ENCODE data around the gene YTHDF1. TPM values are rescaled to one million over a fixed set of nuclear protein-coding genes. Genes with fewer than 3 reads are reported as not detected.

The YTHDF1 gene
- total and polyA plus RNA-seq, 2 of the 4 experiments (the other 2 are of a cell fraction), result 10.9 to 22.6 TPM

GRCh38 chr20:63171991-63172390 is 43.9 kb downstream of the YTHDF1 start:
- Histone ChIP-seq H3K4me3 (ENCODE audit: insufficient read depth, low read depth, low read length) (no peak overlapping the region), H2AFZ (replicated peaks; ENCODE audit: low read length, poor library complexity) (no peak overlapping the region), H3K14ac (replicated peaks; ENCODE audit: low read depth, low read length) (no peak overlapping the region), H4K20me1 (ENCODE audit: insufficient read depth, low read length) (peaks cover 9% of the 10 kb centered on the region), H2BK5ac (ENCODE audit: low read depth, low read length, poor library complexity, severe bottlenecking) (no peak overlapping the region), H3K36me3 (ENCODE audit: control insufficient read depth, insufficient read depth, low read length) (no peaks in the 10 kb centered on the region), H3K79me1 (ENCODE audit: low read depth in 1 of 2, low read length in 2 of 2) (no peaks in the 10 kb centered on the region), H2BK120ac (ENCODE audit: low read depth, low read length) (no peak overlapping the region), H3K23ac (ENCODE audit: low read depth, low read length) (no peak overlapping the region), H4K91ac (ENCODE audit: insufficient read depth, low read depth, low read length) (no peak overlapping the region), H4K8ac (ENCODE audit: low read depth in 2 of 2, low read length in 2 of 2) (no peak overlapping the region), H3K18ac (ENCODE audit: low read depth, low read length) (no peak overlapping the region), H3K27me3 (ENCODE audit: control insufficient read depth, insufficient read depth, low read length) (peaks cover 61% of the 10 kb centered on the region), H2BK20ac (ENCODE audit: low read depth, low read length) (no peak overlapping the region), H3K9me1 (ENCODE audit: insufficient read depth, low read length) (no peaks in the 10 kb centered on the region), H3K4me1 (ENCODE audit: control insufficient read depth, insufficient read depth, low read length) (no peaks in the 10 kb centered on the region), H3K9me3 (ENCODE audit: control insufficient read depth, insufficient read depth, low read length) (no peaks in the 10 kb centered on the region), H3K27ac (ENCODE audit: insufficient read depth, low read length) (no peak overlapping the region), H2BK15ac (ENCODE audit: low read depth, low read length) (no peak overlapping the region), H3K9ac (ENCODE audit: low read depth, low read length) (no peak overlapping the region), H3K4me2 (ENCODE audit: low read depth, low read length) (no peak overlapping the region), H2AK5ac (ENCODE audit: low read depth, low read length) (no peak overlapping the region), H3K4ac (ENCODE audit: low read depth, low read length) (no peak overlapping the region), H3K56ac (ENCODE audit: extremely low read depth, insufficient read depth, low read length) (no peak overlapping the region), H2AK9ac (replicated peaks; ENCODE audit: low read depth, low read length, poor library complexity) (no peak overlapping the region), H4K5ac (ENCODE audit: low read depth, low read length) (no peak overlapping the region)
- ChIA-PET POLR2A (ENCODE audit: unreplicated experiment) (no interaction called here), CTCF (no interaction called here)
- ATAC-seq (ENCODE audit: low read depth) (no peak), DNase-seq (no peak)
- TF ChIP-seq CHD1 (IDR thresholded peaks at IDR 0.05; ENCODE audit: low read depth, low read length) (no peak), MXI1 (IDR thresholded peaks at IDR 0.05; ENCODE audit: borderline replicate concordance, low read depth, low read length) (no peak), RCOR1 (IDR thresholded peaks at IDR 0.05; ENCODE audit: insufficient replicate concordance, low read length) (no peak), NFE2L2 (IDR thresholded peaks at IDR 0.05; ENCODE audit: low read depth, low read length) (no peak), MAFK (IDR thresholded peaks at IDR 0.05; ENCODE audit: low read depth, low read length) (no peak), USF2 (IDR thresholded peaks at IDR 0.05; ENCODE audit: low read depth, low read length) (no peak), CEBPB (IDR thresholded peaks at IDR 0.05; ENCODE audit: low read depth, low read length) (no peak), MAZ (IDR thresholded peaks at IDR 0.05; ENCODE audit: borderline replicate concordance, low read depth, low read length) (no peak), ELK1 (IDR thresholded peaks at IDR 0.05; ENCODE audit: borderline replicate concordance, low read depth, low read length) (no peak), POLR2A (IDR thresholded peaks at IDR 0.05; ENCODE audit: low read depth, low read length) (no peak), CTCF (conservative IDR thresholded peaks at IDR 0.05; ENCODE audit: low read depth, low read length) (no peak), RFX5 (IDR thresholded peaks at IDR 0.05; ENCODE audit: low read depth, low read length) (no peak), SMC3 (IDR thresholded peaks at IDR 0.05; ENCODE audit: low read depth, low read length) (no peak), RAD21 (IDR thresholded peaks at IDR 0.05; ENCODE audit: low read length) (no peak)
- WGBS, 2 experiments (ENCODE audit: extremely low coverage in 2 of 2, insufficient read length in 1 of 2), result 43% methylated on average over 4 of the region's 5 CpGs; no CpG with 5 or more reads in 1 of the 2 experiments
- intact Hi-C loops (cut with micrococcal nuclease), result no loop called here
- dilution Hi-C loops (cut with HindIII; ENCODE audit: low sequenced_read_pairs, unreplicated experiment), result no loop called here
- BruUV-seq (replicated peaks), result no TSS peak
- in situ Hi-C loops (cut with MboI; ENCODE audit: low sequenced_read_pairs), result no loop called here
